Endodermal cell (in vitro differentiated cells): ENCODE data around the gene KRT15. TPM values are rescaled to one million over a fixed set of nuclear protein-coding genes. Genes with fewer than 3 reads are reported as not detected.

ENCODE experiments used
- DNase-seq: peaks from one replicate; pipeline ENCODE4 v3.0.0-alpha.2; 2017
- H3K27ac ChIP-seq: 2 replicates; pipeline ENCODE4 v1.5.1; 2013; ENCODE audit warnings: mild to moderate bottlenecking, low read depth, low read length, moderate library complexity
- H3K27me3 ChIP-seq: 2 replicates; pipeline ENCODE4 v1.6.1; 2013; ENCODE audit warnings: mild to moderate bottlenecking, low read length, moderate library complexity; ENCODE audit not compliant: insufficient read depth, control insufficient read depth, poor library complexity, severe bottlenecking
- H3K36me3 ChIP-seq: 2 replicates; pipeline ENCODE4 v1.7.0; 2013; ENCODE audit warnings: mild to moderate bottlenecking, low read length, moderate library complexity; ENCODE audit not compliant: control insufficient read depth, insufficient read depth
- H3K4me1 ChIP-seq: one replicate; pipeline ENCODE4 v1.7.0; 2013; ENCODE audit warnings: low read length; ENCODE audit not compliant: control insufficient read depth, insufficient read depth
- H3K4me3 ChIP-seq: 2 replicates; pipeline ENCODE4 v1.5.1; 2013; ENCODE audit warnings: mild to moderate bottlenecking, low read length, moderate library complexity
- H3K9ac ChIP-seq: 2 replicates; pipeline ENCODE4 v1.6.1; 2013; ENCODE audit warnings: mild to moderate bottlenecking, low read length, moderate library complexity; ENCODE audit not compliant: poor library complexity, severe bottlenecking; ENCODE audit errors: extremely low read depth
- H3K9me3 ChIP-seq: 2 replicates; pipeline ENCODE4 v1.6.1; 2013; ENCODE audit warnings: mild to moderate bottlenecking, low read length, moderate library complexity; ENCODE audit not compliant: control insufficient read depth
- H3K27ac Mint-ChIP-seq: 2 replicates; pipeline ENCODE4 v1.8.0; 2020; ENCODE audit warnings: mixed read lengths
- H3K27me3 Mint-ChIP-seq: 2 replicates; pipeline ENCODE4 v1.8.0; 2021; ENCODE audit warnings: mild to moderate bottlenecking, mixed read lengths; ENCODE audit not compliant: insufficient read depth
- H3K36me3 Mint-ChIP-seq: 2 replicates; pipeline ENCODE4 v1.8.0; 2020; ENCODE audit warnings: low read depth, mixed read lengths
- H3K4me1 Mint-ChIP-seq: 2 replicates; pipeline ENCODE4 v1.8.0; 2020; ENCODE audit warnings: mixed read lengths
- H3K4me3 Mint-ChIP-seq: 2 replicates; pipeline ENCODE4 v1.8.0; 2020; ENCODE audit warnings: mild to moderate bottlenecking, moderate library complexity, mixed read lengths
- H3K9me3 Mint-ChIP-seq: 2 replicates; pipeline ENCODE4 v1.8.0; 2020; ENCODE audit warnings: mild to moderate bottlenecking, mixed read lengths
- CTCF ChIP-seq: fragments of 200-600 bp; sonication (generic); conservative IDR thresholded peaks from 2 replicates; pipeline ENCODE4 v1.5.0; 2021; ENCODE audit warnings: antibody characterized with exemption, mild to moderate bottlenecking
- WGBS, 2 experiments: methylation state at CpG; one replicate each; pipeline versions ENCODE4 v1.1.5 to v1.1.7; 2013; ENCODE audit warnings: missing lambda C conversion rate in 2 of 2, mixed read lengths in 1 of 2; ENCODE audit not compliant: insufficient coverage in 1 of 2, insufficient read length in 1 of 2; 5-methylcytosine and 5-hydroxymethylcytosine counted together
- total RNA-seq, 2 donors: library from RNA; stranded (reverse); fragmentation: NEBNext Ultra II Directional in 1 of 2; extraction: Animal tissue kit (Norgen Biotek cat#: 25700) in 1 of 2; gene quantifications; 2 replicates in 1 of 2; 3 replicates in 1 of 2; pipeline ENCODE4 v1.2.1, GENCODE V29; 2021

The KRT15 gene
- total RNA-seq, 2 donors from 2014 or later = 0.95 to 1.2 TPM

DNA sequence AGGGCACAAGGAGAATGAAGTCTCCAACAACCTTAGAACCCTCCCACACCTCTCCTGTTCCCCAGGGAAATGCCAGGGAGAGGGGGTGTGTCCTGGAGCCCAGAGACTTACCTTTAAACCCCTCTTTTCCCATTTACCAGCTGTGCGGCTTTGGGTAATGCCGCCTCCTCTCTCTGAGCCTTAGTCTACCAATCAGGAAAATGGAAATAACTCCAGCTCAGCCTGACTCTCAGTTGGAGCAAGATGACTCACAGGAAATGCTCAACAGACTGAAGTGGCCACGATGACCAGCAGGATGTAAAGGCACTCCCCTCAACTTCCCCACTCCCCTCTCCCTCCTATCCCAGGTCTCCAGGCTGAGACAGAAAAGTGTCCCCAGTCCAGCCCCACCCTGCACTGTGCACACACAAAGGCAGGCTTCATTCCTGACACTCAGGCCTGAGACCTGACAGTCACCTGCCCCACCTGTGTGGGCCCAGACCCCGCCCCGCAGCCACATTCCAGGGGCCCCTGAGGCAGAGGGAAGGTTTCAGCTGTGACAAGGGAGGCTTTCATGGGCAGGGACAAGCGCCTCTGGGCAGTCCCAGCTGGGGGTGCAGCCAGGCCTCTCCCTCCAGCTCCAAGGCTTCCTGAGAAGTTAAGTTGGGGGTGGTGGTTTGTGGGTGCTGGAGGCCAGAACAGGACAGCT lies 3.0 kb upstream of the KRT15 start:
- Mint-ChIP-seq H3K4me1 (peaks cover 26% of the 10 kb centered on the region), H3K27ac (peak overlapping the region; percentile 77), H3K27me3 (no peaks in the 10 kb centered on the region), H3K4me3 (no peak overlapping the region), H3K36me3 (peaks cover 39% of the 10 kb centered on the region), H3K9me3 (no peaks in the 10 kb centered on the region)
- Histone ChIP-seq H3K9me3 (no peaks in the 10 kb centered on the region), H3K27ac (no peak overlapping the region), H3K4me3 (no peak overlapping the region), H3K27me3 (no peaks in the 10 kb centered on the region), H3K9ac (no peak overlapping the region), H3K36me3 (peaks cover 37% of the 10 kb centered on the region), H3K4me1 (no peaks in the 10 kb centered on the region)
- 60 to 69% methylated on average over 5 to 6 of the region's 6 CpGs for WGBS, 2 experiments
- no peak for TF ChIP-seq CTCF
- DNase-seq = peak; percentile 86

DNA sequence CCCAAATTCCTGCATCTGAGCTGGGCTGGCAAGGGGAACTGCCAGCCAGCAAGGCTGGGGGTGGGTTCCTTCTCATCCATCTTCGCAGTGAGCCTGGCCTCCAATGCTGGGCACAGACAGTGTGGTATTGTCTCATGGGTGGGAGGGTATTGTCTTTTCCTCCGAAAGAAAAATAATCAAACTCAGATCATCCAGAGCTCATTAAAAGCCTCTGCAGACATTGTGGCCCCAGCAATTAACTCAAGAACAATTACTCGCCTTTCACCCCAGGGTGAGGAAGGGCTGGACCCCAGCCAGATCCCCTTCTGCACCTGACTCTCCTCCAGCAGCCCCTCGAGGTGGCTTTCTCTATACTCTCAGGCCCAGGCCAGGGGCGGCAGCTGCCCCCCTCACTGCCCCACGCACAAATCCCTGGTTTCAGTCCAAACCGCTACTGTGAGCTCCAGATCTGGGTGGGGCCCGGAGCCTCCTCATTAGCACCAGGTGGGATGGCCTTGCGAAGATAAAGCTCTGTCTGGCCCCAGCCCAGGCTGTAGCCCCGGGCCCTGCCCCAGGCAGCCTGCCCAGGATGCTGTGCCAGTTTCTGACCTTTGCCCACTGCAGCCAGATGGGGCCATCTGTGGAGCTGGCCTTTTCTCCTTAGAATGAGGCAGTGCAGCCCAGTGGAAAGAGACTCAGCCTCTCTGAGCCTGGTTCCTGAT lies 2.3 kb upstream of the KRT15 start:
- H3K36me3 ChIP-seq = peaks cover 32% of the 10 kb centered on the region
- H3K9ac ChIP-seq = no peak overlapping the region
- no peak for TF ChIP-seq CTCF
- H3K4me3 ChIP-seq = no peak overlapping the region
- Mint-ChIP-seq H3K27ac (peak overlapping the region; percentile 10), H3K4me1 (peaks cover 25% of the 10 kb centered on the region), H3K9me3 (no peaks in the 10 kb centered on the region), H3K36me3 (peaks cover 32% of the 10 kb centered on the region), H3K27me3 (no peaks in the 10 kb centered on the region), H3K4me3 (no peak overlapping the region)
- H3K27me3 ChIP-seq = no peaks in the 10 kb centered on the region
- H3K9me3 ChIP-seq = no peaks in the 10 kb centered on the region
- H3K4me1 ChIP-seq = no peaks in the 10 kb centered on the region
- 82 to 92% methylated on average over 7 to 10 of the region's 10 CpGs for WGBS, 2 experiments
- no peak overlapping the region for H3K27ac ChIP-seq
- DNase-seq = no peak

- H3K27ac Mint-ChIP-seq = no peak overlapping the region
- WGBS, 2 experiments = 78 to 87% methylated on average over 10 of the region's 11 CpGs
- no peak overlapping the region for H3K4me3 Mint-ChIP-seq
- Histone ChIP-seq H3K36me3 (peaks cover 20% of the 10 kb centered on the region), H3K4me3 (no peak overlapping the region), H3K9ac (no peak overlapping the region), H3K27ac (no peak overlapping the region), H3K9me3 (no peaks in the 10 kb centered on the region), H3K4me1 (no peaks in the 10 kb centered on the region), H3K27me3 (no peaks in the 10 kb centered on the region)
- no peak for TF ChIP-seq CTCF
- H3K9me3 Mint-ChIP-seq = no peaks in the 10 kb centered on the region
- H3K36me3 Mint-ChIP-seq = peaks cover 20% of the 10 kb centered on the region
- H3K4me1 Mint-ChIP-seq = peaks cover 23% of the 10 kb centered on the region
- DNase-seq = no peak
- no peaks in the 10 kb centered on the region for H3K27me3 Mint-ChIP-seq
These were observed 973 bp upstream of the KRT15 start for GRCh38 chr17:41519501-41520224.
